Neural cell (in vitro differentiated cells): ENCODE results near the gene COMP.

ENCODE experiments used
- POLR2AphosphoS5 ChIP-seq: IDR thresholded peaks from 2 replicates; pipeline ENCODE4 v1.6.1; 2012
- TAF1 ChIP-seq: IDR thresholded peaks from 2 replicates; pipeline ENCODE4 v1.6.1; 2012; ENCODE audit warnings: low read depth

DNA sequence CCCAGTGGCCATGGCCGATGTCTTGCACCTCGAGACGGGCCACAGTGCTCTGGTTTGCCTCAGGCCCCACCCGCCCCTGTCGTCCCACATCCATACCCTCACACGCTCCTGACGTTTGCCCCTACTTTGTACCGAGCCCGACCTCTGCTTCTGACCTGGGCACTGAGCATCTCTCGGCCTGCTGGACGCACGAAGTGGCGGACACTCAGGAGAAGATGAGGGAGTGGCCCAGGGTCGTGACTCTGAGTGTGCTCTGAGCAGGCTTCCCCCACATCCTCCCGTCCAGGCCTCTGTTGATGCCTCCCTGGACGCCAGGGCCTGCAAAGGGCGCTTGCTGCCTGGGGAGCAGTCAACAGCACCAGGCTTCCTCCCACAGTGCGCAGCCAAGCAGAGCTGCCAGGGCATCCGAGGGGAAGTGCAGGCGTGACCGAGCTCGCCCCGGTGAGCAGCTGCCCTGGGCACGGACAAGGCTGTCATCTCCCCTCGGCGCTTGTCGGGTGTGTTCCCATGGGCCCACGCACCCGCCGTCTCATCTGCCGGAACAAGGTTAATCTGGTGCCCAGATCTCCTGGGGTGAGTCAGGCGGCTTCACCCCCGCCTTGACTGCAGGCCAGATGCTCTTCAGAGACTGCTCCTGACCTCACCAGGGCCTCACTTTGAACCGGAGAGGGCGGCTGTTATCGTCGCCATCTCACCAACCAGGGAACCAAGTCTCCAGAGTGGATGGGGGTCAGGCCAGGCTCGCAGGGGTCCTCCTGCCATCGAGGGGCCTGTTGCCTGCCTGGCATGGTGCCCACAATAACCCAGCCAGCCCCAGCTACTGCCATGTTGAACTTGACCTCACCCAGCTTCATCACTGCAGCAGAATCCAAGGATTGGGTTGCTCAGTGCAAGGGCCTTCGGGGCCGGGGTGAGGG is 27.2 kb downstream of the COMP start:
- no peak for TF ChIP-seq TAF1
- TF ChIP-seq POLR2AphosphoS5, result no peak
